ENCODE results near the gene RNF207.

- no peak for TF ChIP-seq CTCF (IDR thresholded peaks at IDR 0.05)
- no peak for TF ChIP-seq POLR2A (IDR thresholded peaks at IDR 0.05)
These were observed 48.8 kb downstream of the RNF207 start for GRCh38 chr1:6254691-6255090.

Data from thyroid gland (tissue), 4 donors.